GM12878 (cell line): ENCODE results near the gene METTL1.

Source experiments
- CTCF ChIP-seq, 3 experiments: IDR thresholded peaks in 2 of 3; conservative IDR thresholded peaks in 1 of 3; 2 replicates each; pipeline ENCODE4 v1.5.1; 2011; ENCODE audit warnings: low read depth in 3 of 3, low read length in 3 of 3, mild to moderate bottlenecking in 3 of 3, control low read depth in 2 of 3, moderate library complexity in 2 of 3, inconsistent platforms in 1 of 3, mixed read lengths in 1 of 3; ENCODE audit not compliant: control insufficient read depth in 2 of 3, insufficient read depth in 1 of 3; ENCODE audit errors: extremely low read depth in 1 of 3
- EGR1 ChIP-seq, 2 experiments: IDR thresholded peaks; 1 replicate in 1 of 2; 2 replicates in 1 of 2; pipeline ENCODE4 v1.6.1; 2011 to 2012; ENCODE audit warnings: low read depth in 2 of 2, low read length in 2 of 2, borderline replicate concordance in 1 of 2, mild to moderate bottlenecking in 1 of 2, moderate library complexity in 1 of 2
- ELK1 ChIP-seq: IDR thresholded peaks from 2 replicates; pipeline ENCODE4 v1.6.1; 2012; ENCODE audit warnings: low read depth, low read length, improper control_type of control experiment
- FOS ChIP-seq: IDR thresholded peaks from 3 replicates; pipeline ENCODE4 v1.6.1; 2011; ENCODE audit warnings: borderline replicate concordance; ENCODE audit not compliant: insufficient read length; ENCODE audit errors: extremely low read depth
- NR2C1 ChIP-seq: fragments of 450-650 bp; IDR thresholded peaks from 2 replicates; pipeline ENCODE4 v1.6.1; 2017; ENCODE audit warnings: antibody characterized with exemption, mild to moderate bottlenecking, moderate library complexity
- POLR2AphosphoS5 ChIP-seq: IDR thresholded peaks from 2 replicates; pipeline ENCODE4 v1.6.1; 2011; ENCODE audit warnings: mild to moderate bottlenecking, low read length, inconsistent platforms
- RAD21 ChIP-seq: IDR thresholded peaks from 2 replicates; pipeline ENCODE4 v1.6.1; 2011; ENCODE audit warnings: mild to moderate bottlenecking, low read depth, low read length, moderate library complexity; ENCODE audit not compliant: insufficient read depth
- TARDBP ChIP-seq: IDR thresholded peaks from 2 replicates; pipeline ENCODE4 v1.6.1; 2016; ENCODE audit warnings: borderline replicate concordance
- USF1 ChIP-seq: IDR thresholded peaks from 2 replicates; pipeline ENCODE4 v1.6.1; 2011; ENCODE audit warnings: borderline replicate concordance, low read depth, mild to moderate bottlenecking, moderate library complexity, mixed read lengths, low read length; ENCODE audit not compliant: insufficient read depth; ENCODE audit errors: extremely low read length
- YY1 ChIP-seq: IDR thresholded peaks from 2 replicates; pipeline ENCODE4 v1.6.1; 2011; ENCODE audit warnings: low read depth, mild to moderate bottlenecking, low read length

GRCh38 chr12:57783861-57784260 lies 12.0 kb upstream of the METTL1 start:
- TF ChIP-seq TARDBP (no peak), RAD21 (no peak), FOS (no peak), EGR1 (IDR thresholded peaks at IDR 0.05; ENCODE audit: borderline replicate concordance in 1 of 2, low read depth in 2 of 2, low read length in 2 of 2) (no peak), ELK1 (no peak), CTCF (IDR thresholded peaks at IDR 0.05 in 2 of 3, conservative IDR thresholded peaks at IDR 0.05 in 1 of 3; ENCODE audit: control insufficient read depth in 2 of 3, extremely low read depth in 1 of 3, insufficient read depth in 1 of 3, low read depth in 3 of 3, low read length in 3 of 3) (no peak), YY1 (no peak), POLR2AphosphoS5 (no peak), NR2C1 (no peak), USF1 (no peak)
